ENCODE data around the gene ELN.

ELN gene

DNA sequence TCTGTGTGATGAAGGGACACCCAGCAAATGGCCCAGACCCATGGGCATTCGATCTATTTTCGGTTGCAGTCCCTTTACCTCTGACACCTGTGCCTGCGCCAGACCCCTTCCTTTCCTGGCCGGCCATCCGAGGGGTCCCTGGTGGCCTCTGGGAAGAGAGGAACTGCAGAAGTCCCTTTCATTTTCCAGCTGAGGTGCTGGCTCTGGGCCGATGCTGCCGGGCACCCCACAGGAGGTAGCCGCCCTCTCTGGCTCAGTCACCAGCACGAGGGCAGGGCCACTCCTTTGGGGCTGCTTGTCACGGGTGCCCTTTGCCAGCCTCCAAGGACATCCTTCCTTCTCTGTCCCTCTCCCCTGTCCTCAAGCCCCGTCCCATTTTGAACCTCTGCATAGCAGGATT, 4.2 kb upstream of the ELN start:
- TF ChIP-seq POLR2A (IDR thresholded peaks at IDR 0.05; ENCODE audit: low read depth, low read length), result no peak
- no peak for DNase-seq (ENCODE audit: insufficient read length, low spot score)
- FAIRE-seq, result no peak

DNA sequence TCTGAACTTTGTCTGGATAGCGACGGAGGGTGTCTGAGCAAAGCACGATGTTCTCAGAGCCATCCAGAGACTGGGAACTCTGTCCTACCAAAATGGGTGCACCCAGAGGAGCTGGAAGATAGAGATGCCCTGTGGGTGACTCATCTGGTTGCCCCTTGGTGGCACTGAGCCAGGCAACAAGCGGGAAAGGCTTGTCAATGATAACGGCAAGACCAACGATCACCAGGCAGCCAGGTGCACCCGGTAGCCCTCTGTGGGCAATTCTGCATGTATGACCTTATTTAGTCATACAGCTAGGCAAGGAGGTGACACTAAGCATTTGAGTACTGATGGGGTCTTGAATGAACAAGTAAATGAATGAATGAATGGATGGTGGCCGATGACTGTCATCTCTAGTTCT, 2.8 kb upstream of the ELN start:
- DNase-seq (ENCODE audit: insufficient read length, low spot score), result no peak
- no peak for TF ChIP-seq POLR2A (IDR thresholded peaks at IDR 0.05; ENCODE audit: low read depth, low read length)
- FAIRE-seq, result no peak

DNA sequence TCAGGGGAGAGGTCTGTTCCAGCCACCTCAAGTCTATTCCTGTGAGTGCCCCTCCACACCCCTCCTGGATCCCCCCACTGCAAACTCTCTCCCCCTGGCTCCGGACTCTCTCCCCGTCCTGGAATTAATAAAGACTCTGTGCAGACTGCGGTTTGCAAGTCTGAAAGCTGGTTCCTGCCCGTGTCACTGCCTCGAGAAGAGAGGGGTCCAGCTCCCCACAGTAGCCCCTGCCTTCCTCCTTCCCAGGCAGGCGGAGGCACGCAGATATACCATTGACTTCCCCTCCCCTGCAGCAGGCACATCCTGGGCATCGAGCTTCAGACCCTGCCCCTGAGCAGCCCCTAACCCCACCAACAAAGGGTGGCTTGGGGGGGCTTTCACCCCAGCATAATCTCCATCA, 2.2 kb upstream of the ELN start:
- DNase-seq (ENCODE audit: insufficient read length, low spot score), result no peak
- no peak for FAIRE-seq

DNA sequence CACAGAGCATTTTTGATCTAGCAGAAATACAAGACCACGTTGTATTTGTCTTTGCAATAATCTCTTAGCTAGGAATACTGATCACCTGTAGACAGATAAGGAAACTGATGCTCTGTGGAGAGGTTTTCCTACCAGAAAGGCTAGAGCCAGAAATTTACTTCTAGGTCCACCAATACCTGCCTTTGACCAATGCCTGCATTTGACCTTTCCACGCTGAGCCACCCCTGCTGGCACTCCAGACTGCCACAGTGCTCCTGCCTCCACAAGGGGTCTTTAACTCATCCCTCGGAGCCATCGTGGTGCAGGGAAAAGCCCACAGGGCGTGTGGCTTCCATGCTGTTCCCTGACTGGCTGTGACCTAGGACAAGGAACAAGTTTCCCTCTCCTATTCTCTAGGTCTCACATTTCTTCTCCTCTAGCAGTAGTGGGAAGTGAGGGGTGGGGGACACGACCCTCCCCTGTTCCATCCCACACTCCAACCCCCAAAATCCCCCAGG, 1.5 kb upstream of the ELN start:
- TF ChIP-seq POLR2A (IDR thresholded peaks at IDR 0.05; ENCODE audit: low read depth, low read length), result no peak
- no peak for FAIRE-seq
- no peak for DNase-seq (ENCODE audit: insufficient read length, low spot score)

More for the DNA sequence above, 2.2 kb upstream of the ELN start:
- TF ChIP-seq POLR2A (IDR thresholded peaks at IDR 0.05; ENCODE audit: low read depth, low read length), result no peak

DNA sequence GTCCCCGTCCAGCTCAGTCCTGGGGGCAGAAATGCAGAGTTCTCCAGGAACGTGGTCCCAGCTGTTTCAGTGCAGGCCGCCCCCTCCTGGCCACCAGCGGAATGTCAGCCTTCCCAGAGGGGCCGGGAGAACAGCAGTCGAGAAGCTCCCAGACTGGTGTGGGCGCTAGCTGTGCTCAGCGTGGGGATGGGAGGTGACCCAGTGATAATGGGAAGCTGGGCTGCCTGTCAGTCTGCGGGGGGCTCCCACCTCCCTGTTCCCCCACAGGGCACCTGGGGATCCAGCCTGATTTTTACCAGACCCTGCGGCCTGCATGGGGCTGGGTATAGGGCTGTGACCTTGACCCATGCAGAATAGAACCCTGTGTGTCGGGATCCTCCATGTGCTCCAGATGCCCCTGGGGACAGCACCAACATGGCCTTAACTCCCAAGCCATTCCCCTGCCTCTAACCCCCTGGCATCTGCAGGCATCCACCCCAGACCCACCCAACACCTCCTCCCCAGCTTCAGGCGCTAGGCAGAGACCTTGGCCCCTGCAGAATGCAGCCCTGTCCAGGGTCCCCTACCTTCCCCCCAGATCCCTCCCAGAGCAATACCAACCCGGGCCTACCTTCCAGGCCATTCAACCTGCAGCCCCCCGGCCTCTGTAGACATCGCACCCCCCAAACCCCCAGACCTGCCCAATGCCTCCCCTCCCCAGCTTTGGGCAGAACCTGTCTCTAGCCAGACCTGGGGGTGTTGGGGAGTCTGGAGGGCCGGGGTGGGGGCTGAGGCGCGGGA, 880 bp upstream of the ELN start:
- DNase-seq (ENCODE audit: insufficient read length, low spot score) (peak; percentile 77), FAIRE-seq (no peak)
- no peak for TF ChIP-seq POLR2A (IDR thresholded peaks at IDR 0.05; ENCODE audit: low read depth, low read length)

DNA sequence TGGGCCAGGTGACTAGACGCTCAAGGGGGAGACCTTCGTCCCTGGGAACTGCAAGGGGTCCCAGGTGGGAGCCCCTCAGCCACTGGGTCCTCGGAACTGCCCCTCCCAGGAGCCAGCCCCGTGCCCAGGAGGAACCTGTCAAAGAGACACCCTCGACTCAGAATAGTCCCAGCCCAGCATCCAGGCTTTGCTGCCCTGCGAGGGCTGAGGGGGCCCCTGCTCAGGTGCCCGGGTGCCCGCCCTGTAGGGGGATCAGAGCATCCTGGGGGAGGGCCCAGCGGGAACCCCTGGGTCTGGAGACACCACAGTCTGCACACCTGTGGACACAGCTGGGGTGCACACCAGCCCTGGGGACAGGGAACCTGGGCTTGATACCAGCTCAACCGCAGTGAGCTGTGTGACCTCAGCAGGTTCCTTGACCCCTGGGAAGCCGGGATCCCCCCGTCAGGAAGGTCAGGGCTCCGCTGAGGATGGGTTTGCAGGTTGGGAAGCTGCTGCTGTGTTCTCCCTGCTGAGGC, 407 bp downstream of the ELN start:
- no peak for FAIRE-seq
- DNase-seq (ENCODE audit: insufficient read length, low spot score), result no peak
- TF ChIP-seq POLR2A (IDR thresholded peaks at IDR 0.05; ENCODE audit: low read depth, low read length), result no peak

DNA sequence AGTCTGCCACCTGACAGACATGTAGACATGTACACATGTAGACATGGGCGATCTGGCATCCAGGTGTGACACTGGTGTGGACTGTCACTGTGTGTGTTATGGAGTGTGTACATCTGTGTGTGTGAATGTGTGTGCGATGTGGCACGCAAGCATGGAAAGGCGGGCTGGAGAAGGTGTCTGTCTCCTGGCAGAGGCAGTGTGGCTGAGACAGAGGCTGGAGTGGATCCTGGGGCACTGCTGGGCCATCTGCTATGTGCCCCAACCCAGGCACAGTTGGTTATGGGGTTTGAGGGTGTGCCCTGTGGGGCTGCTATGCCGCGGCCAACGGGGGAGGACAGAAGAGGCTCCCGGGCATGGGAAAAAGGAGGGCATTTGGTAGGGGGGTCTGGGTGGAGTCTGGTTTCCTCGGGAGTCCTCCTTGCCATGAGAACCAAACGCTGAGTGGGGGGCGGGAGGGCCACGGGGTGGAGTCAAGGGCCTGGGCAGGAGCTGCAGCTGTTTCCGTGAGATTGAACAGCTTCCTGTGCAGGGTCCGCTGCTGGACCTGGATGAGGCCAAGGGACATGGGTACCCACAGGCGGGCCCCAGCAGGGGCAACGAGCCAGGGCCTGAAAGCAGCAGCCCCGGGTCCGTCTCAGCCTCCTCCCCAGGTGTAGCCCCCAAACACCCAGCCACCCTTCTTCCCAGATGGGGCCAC, 1.3 kb downstream of the ELN start:
- no peak for TF ChIP-seq POLR2A (IDR thresholded peaks at IDR 0.05; ENCODE audit: low read depth, low read length)
- no peak for FAIRE-seq
- DNase-seq (ENCODE audit: insufficient read length, low spot score), result no peak

DNA sequence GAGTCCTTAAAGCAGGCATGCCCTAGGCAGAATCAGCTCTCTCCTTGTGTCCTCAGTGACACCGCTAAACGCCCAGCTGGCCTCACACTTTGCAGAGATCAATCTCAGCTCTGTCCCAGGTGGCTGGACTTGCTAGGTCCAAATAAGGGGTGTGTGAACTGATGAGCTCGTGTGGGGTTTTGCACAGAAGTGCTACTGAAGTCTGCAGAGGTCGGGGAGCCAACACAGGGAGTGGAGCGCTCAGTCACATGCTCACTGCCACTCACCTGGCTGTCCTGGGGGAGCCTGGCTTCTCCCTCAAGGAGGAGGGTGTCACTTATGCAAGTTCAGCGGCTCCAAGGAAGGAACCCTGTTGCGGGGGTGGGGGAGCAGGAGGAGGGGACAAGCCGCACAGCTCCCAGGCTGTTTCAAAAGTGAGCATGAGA, 2.0 kb downstream of the ELN start:
- FAIRE-seq (no peak), DNase-seq (ENCODE audit: insufficient read length, low spot score) (no peak)
- TF ChIP-seq POLR2A (IDR thresholded peaks at IDR 0.05; ENCODE audit: low read depth, low read length), result no peak

DNA sequence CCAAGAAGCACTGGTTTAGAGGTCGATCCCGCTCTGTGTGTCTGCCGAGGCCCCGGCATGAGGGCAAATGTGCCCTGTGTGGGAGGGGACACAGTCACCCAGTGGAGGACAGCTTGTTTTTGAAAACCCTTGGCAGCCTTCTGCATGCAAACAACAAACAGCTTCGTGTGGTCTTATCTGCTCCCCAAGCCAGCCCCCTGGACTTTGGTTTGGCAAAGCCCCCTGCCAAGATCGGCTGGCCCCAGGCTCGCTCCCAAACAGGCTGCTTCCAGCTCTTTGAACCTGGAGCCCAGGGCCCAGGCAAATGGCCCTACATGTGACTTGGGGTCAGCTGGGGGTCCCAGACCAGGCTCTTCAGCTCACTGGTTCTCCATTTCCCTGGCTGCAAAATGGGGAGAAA, 2.9 kb downstream of the ELN start:
- no peak for DNase-seq (ENCODE audit: insufficient read length, low spot score)
- TF ChIP-seq POLR2A (IDR thresholded peaks at IDR 0.05; ENCODE audit: low read depth, low read length), result no peak
- no peak for FAIRE-seq

DNA sequence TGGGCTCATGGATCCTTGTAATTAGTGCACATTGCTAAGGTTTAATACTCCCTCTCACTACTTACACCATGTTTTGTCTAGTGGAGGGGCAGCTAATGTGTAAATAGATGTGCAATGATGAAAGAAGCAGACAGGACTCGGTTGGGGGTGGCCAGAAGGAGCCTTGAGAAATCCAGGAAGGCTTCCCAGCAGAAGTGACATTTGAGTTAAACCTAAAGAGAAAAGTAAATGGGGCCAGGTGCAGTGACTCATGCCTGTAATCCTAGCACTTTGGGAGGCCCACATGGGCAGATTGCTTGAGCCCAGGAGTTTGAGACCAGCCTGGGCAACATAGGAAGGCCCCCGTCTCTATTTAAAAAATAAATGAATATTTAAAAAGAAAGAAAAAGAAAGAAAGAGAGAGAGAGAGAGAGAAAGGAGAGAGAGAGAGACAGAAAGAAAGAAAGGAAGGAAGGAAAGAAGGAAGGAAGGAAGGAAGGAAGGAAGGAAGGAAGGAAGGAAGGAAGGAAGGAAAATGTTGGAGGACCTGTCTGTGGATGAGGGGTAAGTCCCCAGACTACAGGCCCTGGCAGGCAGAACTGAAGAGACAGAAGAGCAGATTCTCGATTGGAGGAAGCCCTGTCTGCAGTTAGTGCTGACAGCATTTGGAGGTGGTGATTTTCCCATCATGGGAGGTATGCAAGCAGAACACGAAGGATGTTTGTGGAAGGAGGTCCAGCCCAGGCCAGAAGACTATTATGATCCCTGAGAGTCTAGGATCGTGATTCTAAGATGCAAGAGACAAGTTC, 3.6 kb downstream of the ELN start:
- FAIRE-seq, result no peak
- no peak for TF ChIP-seq POLR2A (IDR thresholded peaks at IDR 0.05; ENCODE audit: low read depth, low read length)
- DNase-seq (ENCODE audit: insufficient read length, low spot score), result no peak

DNA sequence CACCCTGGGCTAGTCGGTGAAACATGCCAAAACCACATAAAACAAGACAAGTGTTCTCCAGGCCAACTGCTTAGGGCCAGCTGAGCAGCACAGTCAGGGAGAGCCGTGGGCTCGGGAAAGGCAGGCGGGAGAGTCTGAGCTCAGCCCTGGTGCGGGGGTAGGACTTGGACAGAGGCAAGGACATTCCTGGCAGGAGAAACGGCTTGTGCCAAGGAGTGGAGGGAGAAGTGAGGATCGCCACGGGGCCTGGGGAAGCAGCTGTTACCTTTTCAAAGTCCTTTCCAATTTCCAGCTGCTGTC, 4.2 kb downstream of the ELN start:
- TF ChIP-seq POLR2A (IDR thresholded peaks at IDR 0.05; ENCODE audit: low read depth, low read length), result no peak
- FAIRE-seq (no peak), DNase-seq (ENCODE audit: insufficient read length, low spot score) (peak; percentile 67)

DNA sequence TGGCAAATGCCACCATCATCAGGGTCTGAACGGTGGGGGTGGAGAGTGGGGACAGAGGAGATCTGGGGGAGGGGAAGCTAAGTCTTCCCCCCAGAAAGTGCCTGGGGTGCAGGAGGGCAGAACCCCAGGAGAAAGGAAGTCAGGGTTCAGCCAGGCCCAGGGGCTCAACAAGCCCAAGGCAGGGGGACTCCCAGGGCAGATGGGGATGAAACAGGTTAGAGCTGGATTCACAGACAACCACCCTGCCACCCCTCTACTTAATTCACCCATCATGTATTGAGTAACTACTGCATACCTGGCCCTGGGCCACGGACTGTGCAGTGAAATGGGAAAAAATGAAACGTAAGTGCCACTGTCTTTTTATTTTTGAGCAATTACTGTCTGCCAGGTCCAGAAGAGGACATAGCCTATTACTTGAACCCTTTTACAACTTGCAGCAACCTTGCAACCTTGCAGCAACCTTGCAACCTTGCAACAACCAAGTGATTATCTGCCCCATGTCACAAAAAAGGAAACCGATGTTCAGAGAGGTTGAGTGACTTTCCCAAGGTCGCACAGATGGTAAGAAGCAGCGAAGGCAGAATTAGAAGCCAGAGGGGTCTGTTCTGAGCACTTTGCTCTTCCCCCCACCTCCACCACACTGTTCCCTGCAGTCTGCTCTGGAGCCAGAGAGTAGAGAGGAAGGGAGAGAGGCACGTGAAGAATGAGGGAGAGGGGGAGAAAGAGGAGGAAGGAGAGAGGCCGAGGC, 4.8 kb downstream of the ELN start:
- FAIRE-seq, result no peak
- no peak for TF ChIP-seq POLR2A (IDR thresholded peaks at IDR 0.05; ENCODE audit: low read depth, low read length)

More for the DNA sequence above, 4.8 kb downstream of the ELN start:
- DNase-seq (ENCODE audit: insufficient read length, low spot score), result no peak
